SK-N-SH treated with all-trans-retinoic acid at 6 μM for 48 hours (cell line): Measurements from ENCODE around the gene MAPRE2.

Source experiments
- ARNTL ChIP-seq: fragments of 450-650 bp; formaldehyde crosslinking; IDR thresholded peaks from 2 replicates; pipeline ENCODE4 v1.5.0; 2020; ENCODE audit warnings: low read depth, mild to moderate bottlenecking, moderate library complexity, borderline replicate concordance
- GLIS3 ChIP-seq: fragments of 250-450 bp; sonication (Bioruptor Pico); IDR thresholded peaks from 2 replicates; pipeline ENCODE4 v1.5.0; 2020; ENCODE audit warnings: mild to moderate bottlenecking, moderate library complexity
- PATZ1 ChIP-seq: fragments of 250-450 bp; sonication (Bioruptor Pico); IDR thresholded peaks from 2 replicates; pipeline ENCODE4 v1.8.0; 2020; ENCODE audit warnings: mild to moderate bottlenecking, moderate library complexity, borderline replicate concordance
- RARB ChIP-seq: fragments of 250-450 bp; sonication (Bioruptor Pico); IDR thresholded peaks from 2 replicates; pipeline ENCODE4 v1.8.0; 2021; ENCODE audit warnings: mild to moderate bottlenecking, moderate library complexity
- ZFP30 ChIP-seq: fragments of 450-650 bp; formaldehyde crosslinking; IDR thresholded peaks from 2 replicates; pipeline ENCODE4 v1.5.0; 2022; ENCODE audit warnings: mild to moderate bottlenecking, moderate library complexity

DNA sequence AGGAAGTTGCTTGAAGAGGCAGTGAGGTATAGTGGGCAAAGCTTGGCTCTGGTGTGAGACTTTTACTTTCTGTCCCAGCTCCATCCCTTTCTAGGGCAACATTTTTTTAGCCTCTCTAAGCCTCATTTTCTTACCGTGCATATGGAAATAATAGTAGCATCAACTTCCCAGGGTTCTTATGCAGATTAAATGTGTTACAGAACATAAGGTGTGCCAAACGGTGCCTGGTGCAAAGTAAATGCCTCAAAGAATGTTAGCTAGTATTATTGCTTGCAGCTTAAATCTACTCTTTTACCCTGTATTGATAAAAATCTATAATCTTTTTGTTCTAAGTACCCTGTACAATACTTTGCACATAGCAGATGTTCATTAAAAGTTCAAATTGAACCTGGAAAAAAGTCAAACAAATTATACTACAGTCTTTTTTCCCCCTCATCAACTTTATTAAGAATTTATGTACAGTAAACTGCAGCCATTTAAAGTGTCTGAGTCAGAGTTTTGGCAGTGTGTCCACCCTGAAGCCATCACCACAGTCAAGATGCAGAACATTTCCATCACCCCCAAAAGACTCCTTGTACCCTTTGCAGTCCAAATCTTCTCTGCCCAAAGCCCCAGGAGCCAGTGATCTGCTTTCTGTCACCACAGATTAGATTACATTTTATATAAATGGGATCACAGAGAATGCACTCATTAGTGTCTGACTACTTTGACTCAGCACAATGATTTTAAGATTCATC lies 10.6 kb downstream of the MAPRE2 start:
- TF ChIP-seq ARNTL (CRISPR knock-in tag) = no peak
- no peak for TF ChIP-seq GLIS3 (CRISPR knock-in tag)
- TF ChIP-seq RARB = no peak
- TF ChIP-seq PATZ1 = no peak
- no peak for TF ChIP-seq ZFP30 (CRISPR knock-in tag)
